GF-D8 (cell line): Measurements from ENCODE around the gene UGT8.
"Not testable (repeated sequence)": the region's sequence is repeated elsewhere in the genome, so short reads cannot be mapped to it uniquely, and the experiment has no call there.

Source experiments
- DNase-seq: peaks from one replicate; lab custom pipeline; 2025; lab: John Stamatoyannopoulos, UW

Gene UGT8, protein sequence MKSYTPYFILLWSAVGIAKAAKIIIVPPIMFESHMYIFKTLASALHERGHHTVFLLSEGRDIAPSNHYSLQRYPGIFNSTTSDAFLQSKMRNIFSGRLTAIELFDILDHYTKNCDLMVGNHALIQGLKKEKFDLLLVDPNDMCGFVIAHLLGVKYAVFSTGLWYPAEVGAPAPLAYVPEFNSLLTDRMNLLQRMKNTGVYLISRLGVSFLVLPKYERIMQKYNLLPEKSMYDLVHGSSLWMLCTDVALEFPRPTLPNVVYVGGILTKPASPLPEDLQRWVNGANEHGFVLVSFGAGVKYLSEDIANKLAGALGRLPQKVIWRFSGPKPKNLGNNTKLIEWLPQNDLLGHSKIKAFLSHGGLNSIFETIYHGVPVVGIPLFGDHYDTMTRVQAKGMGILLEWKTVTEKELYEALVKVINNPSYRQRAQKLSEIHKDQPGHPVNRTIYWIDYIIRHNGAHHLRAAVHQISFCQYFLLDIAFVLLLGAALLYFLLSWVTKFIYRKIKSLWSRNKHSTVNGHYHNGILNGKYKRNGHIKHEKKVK

DNA sequence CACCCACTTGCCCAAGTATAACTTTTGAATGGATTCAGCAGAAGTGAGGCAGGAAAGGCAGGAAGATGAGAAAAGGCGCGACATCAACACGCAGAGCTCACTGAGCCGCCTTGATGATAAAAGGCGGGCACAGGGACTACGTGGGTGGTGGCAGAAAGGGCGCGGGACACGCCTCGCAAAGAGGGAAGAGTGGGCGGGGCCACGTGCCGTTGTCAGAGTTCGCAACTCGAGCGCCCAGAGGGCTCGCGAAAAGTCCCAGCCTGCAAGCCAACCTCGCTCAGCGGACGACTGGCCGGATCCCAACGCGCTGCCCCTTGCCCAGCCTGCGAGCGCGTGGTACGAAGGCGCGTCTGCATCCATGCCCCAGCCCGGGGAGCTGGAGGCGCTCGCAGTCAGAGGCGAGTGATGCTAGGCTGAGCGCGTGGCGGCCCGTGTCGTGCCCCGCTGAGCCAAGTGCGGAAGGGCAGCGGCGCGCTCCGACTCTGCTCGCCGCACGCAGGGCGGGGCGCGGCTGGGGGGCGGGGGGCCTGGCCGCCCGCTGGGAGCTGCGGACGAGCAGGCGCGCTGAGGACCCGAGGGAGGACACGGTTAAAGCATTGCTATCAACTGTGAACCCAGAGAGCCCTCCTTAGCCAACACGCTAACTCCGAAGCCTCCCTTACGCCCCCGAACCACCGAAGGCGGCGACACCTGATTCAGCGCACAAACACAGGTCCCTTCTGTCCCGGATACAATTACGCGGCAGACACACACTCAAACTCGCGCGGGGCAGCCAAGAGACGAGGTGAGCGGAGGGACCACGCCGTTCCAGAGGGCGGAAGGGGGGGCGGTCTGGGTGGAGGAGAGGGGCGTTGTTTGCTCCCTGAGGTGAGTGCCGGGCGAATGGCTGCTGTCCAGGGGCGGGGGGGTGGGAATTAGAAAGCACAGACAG lies at the start of gene UGT8:
TSS of gene UGT8 (plus strand) at position 617 of the 931 bp plus-strand sequence. CDS start 24,074 bp downstream, outside the sequence.
- DNase-seq: no peak

DNA sequence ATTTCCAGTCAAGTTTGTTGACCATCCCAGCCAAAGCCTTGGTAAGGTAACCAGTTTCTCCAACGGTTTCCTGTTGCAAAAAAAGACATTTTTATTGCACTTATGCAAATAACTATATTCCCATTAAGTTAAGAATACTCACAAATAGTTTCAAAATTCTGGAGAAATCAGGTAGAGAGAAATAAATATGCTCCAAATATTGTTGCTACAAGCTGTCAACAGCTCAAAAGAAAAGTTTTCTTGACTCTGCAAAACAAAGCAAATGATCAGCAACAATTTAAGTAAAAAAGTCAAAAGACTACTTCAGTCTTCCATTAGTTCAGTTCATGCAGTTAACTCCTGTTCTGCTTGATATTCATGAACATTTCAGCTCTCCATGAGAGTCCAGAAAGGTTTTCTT lies 49.0 kb upstream of the UGT8 start:
- no peak for DNase-seq

DNA sequence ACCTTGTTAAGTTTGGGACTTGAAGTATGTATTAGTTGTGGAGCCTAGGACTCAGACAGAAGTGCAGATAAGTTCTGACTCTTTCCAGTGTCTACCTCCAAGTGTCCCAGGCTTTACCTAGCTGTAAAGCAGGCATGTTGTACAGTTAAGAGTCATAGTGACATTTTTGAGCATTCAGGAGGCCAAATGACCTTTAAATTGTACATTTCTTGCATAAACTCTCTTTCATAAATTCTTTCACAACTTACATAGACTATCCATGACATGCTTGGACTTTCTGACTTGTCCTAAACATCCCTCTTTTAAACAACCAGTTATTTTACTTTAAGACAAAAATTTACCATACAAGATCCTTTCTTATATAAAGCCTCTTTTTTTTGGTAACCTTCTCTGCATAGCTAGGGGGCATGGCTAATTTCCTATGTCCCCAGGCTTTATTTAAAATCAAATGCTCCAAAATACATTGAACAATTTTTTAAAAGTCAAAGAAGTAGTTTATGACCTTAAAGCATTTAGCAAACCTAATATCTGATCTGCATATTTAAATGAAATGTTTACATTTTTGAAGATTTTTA lies 40.1 kb upstream of the UGT8 start:
- DNase-seq: no peak

DNA sequence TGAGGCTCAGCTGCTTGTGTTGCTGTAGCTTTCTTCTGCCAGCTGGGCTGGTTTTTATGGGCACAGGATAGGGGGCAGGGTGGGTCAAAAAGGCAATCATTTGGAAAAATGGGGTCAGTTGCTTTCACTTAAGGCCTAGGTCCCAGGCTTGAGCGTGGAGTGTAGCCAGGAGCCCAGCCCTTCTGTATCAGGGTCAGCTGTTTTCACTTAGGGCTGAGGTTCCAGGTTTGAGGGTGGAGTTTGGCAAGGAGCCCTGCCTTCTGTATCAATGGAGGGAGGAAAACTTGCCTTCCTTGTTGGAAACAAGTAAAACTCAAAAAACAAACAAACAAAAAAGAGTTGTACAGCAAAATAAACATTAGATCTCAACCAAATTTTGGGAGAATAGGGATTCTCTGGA lies 37.0 kb upstream of the UGT8 start:
- no peak for DNase-seq

DNA sequence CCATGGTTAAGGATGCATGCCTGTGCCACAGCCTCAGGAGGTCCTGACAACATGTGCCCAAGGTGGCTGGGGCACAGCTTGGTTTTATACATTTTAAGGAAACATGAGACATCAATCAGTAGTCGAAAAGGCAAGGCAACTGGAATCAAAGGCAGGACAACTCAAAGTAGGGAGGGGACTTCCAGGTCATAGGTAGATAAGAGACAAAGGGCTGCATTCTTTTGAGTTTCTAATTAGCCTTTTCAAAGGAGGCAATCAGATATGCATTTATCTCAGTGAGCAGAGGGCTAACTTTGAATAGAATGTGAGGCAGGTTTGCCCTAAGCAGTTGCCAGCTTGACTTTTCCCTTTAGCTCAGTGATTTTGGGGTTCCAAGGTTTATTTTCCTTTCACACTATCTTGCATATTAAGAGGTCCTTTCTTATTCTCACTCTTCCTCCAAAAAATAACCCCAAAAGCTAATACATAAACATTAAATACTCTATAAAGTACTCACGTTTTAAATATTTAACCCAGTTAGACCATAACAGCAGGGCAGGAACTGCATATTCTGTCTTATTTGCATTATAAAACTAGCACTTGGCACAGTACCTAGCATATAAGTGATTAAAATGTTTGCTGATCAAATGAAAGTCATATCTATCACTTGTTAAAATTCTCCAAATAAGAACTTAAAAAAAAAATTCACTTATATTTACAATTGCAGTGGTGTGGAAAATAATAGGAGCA lies 36.3 kb upstream of the UGT8 start:
- DNase-seq: no peak

DNA sequence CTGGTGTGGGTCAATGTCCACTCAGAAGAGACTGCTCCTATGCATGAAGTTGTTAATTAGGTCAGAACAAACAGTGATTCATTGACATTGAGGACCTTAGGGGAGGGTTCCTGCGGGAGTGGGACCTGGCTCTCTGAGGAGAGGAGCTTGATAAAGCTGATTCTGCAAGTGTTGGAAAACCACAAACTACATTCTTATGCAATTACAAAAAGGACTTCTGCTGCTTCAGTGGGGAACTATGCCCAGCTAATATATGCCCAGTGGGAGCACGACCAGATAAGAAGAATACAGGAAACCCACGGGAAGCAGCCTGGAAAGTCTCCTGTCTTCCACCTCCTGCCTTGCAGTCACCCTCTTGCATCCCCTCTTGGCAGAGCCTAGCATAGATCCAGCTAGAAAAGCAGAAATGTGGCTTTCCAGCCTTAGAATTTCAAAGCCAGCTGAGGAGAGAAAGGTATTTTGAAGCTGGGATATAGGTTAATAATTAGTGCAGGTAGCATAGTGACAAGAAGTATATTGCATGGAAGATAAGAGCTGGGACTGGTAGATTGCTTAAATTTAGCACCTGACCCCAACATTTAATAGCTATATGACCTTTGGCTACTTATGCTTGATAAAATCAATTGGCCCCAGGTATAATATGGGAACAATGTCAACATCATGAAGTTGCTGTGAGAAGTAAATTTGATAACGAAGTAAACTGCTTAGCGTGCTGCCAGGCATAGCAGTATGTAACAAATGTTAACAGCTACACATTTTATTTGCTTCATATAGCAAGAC lies 34.9 kb upstream of the UGT8 start:
- DNase-seq: peak; percentile 13

DNA sequence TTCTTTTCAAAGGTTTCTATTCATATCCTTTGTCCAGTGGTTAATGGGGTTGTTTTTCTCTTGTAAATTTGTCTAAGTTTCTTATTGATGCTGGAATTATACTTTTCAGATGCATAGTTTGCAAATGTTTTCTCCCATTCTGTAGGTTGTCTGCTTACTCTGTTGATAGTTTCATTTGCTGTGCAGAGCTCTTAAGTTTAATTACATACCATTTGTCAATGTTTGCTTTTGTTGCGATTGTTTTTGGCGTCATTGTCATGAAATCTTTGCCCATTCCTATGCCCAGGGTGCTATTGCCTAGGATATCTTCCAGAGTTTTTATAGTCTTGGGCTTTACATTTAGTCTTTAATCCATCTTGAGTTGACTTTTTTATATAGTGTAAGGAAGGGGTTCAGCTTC lies 21.2 kb upstream of the UGT8 start:
- no peak for DNase-seq

DNA sequence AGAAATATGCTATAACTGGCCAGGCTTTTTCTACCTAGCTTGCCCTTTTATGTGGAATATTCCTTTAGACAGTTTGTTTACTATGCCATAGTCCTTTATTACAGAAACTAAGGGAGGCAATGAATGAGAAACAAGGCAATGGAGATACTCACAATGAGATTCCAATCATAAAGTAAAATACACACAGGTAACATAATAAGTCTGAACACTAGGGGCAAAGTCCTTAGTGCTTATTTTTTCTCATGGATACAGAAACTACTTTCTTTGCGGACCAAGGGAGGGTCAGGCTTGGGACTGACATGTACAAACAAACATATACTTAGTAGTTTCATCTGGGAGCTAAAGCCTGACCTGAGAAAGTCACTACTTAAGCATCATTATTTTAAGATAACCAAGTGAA lies 16.0 kb upstream of the UGT8 start:
- no peak for DNase-seq

DNA sequence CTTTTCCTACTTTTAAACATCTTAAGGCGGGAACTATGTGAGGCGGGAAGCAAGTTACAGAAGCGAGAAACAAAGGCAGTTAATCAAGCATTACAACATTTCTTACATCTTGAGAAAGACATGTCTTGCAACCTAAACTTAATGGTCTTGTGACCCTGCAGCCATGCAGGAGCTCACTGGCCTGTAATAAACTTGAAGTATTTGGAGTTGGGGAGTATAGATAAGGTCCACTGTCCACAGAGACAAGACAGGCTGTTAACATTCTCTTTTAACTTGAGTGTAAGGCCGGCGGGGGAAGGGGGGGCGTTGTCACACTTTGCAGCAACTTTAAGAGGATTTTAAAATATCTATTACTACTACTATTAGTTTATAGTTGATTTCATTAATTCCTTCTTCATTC lies 10.3 kb upstream of the UGT8 start:
- DNase-seq: no peak

DNA sequence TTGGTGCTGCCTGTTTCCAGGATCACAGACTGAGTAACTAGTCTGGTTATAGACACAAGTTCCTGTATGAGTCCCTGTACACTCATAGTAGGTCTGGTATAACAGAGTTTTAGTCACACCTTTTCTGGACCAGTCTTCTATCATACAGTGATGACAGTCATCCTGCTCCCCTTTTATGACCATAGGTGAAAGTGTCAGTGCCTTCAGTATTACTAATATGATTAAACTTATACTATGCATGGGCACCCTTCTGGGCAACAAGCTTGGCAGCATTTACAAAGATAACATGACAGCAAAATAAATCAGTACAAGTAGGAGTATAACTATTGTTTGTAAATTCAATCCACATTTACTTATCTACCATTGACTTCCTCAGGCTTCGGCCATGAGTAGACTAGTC lies 8.2 kb upstream of the UGT8 start:
- not testable (repeated sequence) for DNase-seq

DNA sequence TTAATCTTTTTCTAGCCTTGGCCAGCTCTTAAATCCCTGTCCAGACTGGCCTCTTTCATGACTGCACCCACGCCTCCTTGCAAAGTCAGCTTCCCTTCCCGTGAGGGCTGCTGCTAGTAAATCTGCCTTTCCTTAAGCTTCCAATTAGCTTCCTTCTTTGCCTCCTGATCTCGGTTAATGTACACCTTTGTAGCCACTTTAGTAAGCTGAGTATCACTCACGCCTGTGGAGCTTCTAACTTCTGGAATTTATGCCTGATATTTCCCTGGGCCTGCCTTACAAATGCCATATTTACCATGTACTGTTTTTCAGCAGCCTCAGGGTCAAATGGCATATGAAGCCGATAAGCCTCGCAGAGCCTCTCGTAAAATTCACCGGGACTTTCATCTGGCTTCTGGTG lies 5.1 kb upstream of the UGT8 start:
- DNase-seq: no peak

DNA sequence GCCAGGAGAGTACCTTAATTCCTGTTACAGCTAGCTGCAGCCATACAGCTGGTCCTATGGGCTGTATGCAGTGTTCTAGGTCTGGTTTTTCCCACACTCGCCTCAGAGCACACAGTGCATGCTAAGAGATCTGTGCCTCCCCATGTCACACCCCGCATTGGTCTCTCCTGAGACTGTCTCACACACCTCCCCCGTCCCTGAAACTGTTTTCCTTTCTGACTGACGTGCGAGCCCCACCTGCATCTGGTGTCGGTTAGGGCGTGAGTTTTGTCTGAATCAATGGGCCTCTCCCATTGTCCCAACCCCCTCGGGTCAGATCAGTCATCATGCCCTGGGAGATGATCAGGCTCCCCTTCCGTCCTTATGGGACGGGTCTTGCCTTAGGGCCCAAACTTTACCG lies 3.4 kb upstream of the UGT8 start:
- DNase-seq: no peak

DNA sequence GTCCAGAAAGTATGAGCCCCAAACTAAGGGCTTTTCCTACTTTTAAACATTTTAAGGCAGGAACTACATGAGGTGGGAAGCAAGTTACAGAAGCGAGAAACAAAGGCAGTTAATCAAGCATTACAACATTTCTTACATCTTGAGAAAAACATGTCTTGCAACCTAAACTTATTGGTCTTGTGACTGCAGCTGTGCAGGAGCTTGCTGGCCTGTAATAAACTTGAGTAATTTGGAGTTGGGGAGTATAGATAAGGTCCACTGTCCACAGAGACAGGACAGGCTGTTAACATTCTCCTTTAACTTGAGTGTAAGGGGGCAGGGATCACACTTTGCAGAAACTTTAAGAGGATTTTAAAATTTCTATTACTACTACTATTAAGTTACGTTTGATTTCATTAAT lies 2.7 kb upstream of the UGT8 start:
- DNase-seq: no peak

DNA sequence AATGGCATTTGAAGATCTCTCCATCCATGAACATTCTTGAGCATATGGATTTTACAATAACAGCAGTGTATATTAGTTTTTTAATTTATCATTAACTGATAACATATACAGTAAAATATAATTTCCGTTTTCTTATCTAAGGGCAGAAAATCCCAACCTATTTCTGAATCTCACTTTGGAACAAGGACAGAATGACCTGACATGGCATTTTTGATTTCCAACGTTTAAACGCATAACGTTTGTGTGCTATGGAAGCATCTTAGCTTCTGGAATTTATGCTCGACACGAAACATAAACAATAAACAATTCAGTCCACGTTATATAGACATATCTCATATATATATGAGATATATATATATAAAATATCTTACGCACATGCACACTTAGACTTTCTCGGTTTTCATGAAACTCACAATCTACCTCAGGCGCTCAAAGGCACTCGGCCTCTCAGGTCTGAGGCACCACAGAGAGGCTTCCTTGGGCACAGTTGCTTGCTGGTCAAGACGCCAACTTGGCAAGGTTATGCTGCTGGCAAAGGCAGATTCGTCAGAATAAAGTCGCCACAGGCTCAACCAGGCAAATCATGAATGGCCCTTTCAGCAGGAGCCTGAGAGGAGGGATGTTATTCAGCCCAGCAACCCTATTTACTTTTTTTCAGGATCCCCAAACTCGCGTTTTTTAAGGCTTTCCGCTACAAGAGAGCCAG lies 1.0 kb upstream of the UGT8 start:
- DNase-seq: no peak

DNA sequence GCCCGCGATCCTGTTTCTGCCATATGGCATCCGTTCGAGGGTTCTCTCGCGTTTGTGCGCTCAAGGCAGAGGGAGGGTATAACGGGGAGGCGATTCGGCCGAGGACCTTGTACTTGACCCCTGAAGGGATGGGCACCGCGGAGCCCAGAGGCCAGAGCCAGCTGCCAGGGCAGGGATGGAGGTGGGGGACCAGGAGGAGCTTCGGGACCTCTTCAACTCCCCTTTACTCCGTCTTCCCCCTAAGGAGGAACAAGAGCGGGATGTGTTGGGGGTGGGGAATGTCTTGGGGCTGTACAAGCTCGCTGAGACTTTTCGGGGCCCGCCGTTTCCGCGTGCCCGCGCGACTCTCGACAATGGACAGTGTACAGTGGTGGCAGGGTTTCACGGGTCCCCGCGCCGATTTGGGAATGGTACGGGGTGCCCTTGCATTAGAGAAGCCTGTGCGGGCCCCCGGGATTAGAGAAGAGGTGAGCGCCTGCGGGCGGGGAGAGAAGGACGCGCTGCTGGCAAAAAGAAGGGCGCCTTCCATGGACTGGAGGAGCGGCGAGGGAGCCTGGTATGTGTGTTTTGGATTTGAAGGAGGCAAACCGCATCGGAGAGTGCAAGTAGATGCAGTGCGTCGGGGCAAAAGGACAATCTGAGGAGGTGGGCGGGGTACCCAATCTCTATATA lies 760 bp downstream of the UGT8 start:
- DNase-seq: no peak

DNA sequence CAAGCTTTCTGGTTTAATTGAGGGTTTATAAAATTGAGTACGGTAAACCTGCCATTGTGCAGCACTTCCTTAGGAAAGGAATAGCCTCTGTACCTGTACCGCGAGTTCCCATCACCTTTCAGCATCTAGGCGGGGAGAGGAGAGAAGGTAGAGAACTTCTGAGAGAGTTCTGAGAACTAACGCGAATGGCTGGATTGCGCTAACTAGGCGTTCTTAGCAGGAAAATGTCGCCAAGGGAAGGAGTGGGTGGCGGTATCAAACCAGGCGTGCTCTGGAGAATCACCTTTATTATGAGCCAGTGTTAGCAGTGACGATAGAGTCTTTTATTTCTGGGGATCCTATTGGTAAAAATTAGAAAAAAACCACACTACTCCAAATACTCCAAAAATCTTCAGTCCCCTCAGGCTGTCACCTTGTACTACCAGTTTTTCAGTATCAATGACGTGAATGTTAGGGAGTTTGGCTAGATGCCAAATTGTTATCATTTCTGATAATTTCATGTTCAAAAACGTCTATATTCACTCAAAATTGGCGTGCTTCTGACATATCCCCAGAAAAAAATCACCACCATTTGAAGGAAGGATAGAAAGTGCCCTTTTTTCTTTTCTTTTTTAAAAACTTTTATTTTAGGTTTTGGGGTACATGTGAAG lies 1.4 kb downstream of the UGT8 start:
- no peak for DNase-seq

DNA sequence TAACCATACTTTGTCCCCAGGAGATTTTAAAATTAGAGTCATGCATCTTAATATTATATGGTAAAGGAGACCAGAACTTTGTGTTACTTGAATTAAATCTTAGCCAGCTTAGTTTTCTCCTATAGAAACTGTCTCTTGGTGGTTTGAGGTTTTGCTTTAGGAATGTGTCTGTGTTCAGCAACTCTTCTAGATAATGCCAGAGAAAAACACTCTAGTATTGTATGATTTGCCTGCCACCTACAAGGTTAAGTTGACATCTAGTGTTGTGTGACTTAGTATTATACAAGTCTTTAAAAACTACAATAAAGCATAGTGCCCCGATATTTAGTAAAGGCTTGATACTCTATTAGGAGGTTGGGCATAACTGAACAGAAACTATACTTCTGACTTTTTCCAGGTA lies 2.1 kb downstream of the UGT8 start:
- no peak for DNase-seq

DNA sequence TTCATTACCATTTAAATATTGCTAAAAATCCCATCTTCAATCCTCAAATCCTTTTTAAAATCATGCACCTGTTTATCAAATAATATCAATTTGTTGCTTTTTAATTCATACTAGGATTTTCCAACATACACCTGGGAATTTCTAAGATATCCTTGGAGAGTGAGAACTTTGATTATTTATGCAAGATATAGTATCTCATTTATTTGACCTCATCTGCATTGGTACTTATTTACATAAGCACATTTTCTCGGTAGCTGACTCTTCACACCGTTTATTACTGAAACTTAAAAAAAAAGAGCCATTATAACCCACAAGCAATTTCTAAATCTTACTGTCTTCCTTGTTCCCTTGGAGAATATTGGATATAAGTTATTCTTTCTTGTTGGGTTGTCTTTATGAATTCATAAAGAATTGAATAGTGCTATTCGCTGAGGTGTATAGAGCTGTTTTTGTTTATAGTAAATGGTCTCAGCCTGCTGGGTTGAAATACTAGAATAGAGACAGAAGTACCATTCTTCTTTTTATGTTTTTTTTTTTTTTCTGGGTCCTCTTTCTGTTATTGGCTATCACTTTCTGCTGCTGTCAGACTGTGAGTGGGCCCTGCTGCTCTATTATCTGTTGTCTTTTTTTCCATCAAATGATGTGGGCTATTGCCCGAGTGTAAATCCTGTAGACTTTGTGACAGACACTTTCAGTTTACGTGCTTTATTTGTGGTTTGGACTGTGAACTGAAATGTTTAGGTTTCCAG lies 2.9 kb downstream of the UGT8 start:
- DNase-seq: no peak

DNA sequence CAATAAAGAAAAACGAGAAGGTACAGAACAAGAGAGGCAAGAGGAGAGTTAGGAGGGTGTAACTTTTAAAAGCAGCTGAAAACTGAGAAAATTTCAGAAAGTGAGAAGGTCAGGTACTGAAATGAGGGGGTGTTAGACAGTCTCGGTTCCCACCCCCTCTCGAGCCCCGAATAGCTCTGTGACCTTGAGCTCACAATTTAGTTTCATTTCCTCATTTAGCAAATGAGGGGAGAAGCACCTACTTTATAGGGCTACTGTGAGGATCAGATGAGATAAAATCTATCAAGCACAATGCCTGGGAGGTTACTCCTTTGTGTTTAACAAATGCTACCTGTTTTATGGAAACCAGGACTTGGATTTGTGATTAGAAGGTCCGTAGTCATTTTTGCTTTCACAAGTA lies 4.9 kb downstream of the UGT8 start:
- DNase-seq: no peak
